HG03432 (cell line): ENCODE measurements around the gene OSBPL10.
"Not testable (repeated sequence)": the region's sequence is repeated elsewhere in the genome, so short reads cannot be mapped to it uniquely, and the experiment has no call there.

ENCODE experiments used
- ATAC-seq: cut with Tn5 transposase; IDR thresholded peaks from one replicate; pipeline ENCODE4 v1.9.1; 2021; ENCODE audit warnings: mild to moderate bottlenecking, moderate library complexity; ENCODE audit not compliant: unreplicated experiment

OSBPL10 gene

DNA sequence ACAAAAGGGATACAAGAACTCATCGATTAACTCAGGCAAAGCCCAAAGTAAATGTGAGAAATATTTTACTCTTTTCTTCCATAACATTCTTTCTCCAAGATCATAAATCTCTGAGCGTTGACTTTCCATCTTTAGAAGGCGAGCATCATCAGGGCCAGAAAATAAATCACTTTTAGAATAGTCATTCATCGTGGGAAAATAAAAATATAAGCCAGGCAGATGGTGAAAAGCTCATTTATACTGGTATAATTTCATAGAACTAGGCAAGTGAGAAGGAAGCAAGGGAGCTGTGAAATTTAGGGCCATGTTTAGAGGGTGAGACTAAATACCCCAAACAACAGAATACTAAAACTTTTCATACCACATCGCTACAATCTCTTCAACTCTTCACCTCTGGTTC, 257.4 kb downstream of the OSBPL10 start:
- no peak for ATAC-seq

DNA sequence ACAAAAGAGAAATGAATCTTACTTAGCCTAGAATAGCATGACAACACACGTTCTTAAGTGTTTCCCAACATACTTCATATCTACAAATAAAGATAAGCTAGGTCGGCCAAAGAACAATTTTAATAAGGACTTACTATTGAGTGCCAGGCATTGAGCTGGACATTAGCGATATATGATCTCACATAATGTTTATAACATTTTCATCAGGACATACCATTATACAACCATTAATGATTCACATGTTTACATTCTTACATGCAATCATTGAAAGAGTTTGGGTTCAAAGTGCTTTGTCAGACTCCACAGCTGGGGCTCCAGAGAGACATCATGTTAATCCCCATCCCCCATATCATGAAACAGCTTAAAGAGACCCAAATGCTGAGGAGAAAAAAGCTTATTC, 259.4 kb downstream of the OSBPL10 start:
- no peak for ATAC-seq

DNA sequence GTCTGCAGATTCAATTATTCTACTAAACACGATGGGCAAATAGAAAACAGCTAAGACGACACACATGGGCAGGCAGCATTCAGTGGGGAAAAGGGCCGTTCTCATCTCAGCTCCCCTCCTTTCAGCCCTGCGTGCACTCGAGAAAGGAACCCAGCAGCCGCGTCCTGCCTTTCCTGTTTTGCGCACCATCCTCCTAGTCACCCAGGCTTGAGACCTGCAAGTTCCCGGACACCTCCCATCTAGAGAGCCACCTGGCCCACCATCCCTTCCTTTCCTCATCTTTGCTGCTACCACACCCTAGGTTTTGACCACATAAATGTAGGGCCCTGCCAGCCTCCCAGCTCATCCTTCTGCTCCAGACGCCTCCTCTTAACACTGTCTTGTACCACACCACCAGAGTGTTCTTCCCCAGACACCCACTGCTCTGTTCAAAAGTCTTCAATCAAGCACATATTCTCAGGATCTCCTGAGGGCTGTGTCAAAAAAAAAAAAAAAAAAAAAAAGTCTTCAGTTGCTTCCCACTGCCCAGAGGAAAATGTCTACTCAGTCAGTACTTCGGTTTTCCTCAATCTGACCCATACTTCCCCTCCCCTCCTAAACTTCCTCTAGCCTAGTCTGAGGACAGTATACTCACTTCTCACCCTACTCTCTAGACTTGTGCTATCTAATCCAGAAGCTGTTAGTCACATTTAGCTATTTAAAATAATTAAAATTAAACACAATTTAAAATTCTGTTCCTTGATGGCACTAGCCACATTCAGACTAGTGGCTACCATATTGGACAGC, 266.4 kb downstream of the OSBPL10 start:
- ATAC-seq = no peak

DNA sequence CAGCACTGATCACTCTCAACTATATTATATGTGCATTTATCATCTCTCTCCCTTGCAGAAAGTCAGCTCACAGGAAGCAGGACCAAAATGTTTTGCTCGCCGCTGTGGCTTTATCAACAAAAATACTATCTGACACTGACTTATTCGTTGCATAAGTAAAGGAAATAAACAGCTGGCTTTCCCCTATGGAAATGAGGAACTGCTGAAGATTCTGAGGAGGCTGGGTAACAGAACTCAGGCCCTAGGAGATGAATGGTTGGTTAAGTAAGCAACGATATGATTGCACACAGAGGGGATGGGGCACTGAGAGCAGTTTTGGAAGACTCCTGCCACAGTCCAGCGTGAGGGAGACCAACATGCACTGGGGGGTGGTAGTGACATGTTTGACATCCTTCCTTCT, 267.2 kb downstream of the OSBPL10 start:
- no peak for ATAC-seq

DNA sequence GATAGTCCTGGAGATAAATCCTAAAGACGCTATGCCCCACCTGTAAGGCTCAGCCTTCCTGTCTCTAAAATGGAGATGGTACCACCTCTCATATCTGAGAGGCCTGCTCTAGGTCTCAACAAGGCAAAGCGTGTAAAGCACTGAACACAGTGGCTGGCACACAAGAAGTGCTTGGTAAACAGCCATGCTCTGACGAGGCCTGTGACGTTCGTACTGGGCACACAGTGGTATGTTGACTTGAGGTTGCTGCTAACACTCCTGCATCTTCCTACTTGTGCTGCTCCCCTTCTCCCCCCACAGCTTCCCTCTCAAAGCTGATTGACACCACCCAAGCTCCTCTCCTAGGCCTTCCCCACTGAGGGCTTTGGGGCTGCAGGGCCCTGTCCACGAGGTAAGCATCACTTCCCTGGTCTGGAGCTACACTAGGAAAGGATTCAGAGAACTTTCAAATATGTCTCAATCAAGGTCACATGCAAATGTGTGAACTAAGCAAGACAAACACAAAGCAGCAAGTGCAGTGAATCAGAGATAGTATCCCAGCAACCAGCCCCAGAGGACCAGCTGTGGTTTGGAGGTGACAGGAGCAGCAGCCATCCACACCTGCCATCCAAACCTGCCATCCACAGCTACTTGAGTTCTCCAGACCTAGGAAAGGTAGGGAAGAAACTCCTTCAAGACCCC, 270.8 kb downstream of the OSBPL10 start:
- no peak for ATAC-seq

DNA sequence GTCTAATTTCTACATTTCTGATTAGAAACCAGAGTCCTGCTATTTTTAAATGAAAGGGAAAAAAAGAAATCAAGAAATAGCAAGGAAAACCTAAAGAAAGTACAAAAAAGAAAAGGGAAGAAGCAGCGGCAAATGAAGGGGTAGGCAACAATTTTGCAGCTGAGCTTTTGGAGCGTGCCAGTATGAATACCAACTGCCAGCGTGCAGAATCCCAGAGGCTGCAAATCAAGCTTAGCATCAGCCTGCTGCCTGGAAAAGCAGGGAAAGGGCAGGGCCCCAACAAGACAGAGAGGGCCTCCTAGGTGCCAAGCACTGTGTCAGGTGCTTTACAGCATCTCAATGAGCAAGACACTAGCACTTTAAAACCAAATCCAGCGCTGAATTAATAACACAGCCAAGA, 271.5 kb downstream of the OSBPL10 start:
- no peak for ATAC-seq

DNA sequence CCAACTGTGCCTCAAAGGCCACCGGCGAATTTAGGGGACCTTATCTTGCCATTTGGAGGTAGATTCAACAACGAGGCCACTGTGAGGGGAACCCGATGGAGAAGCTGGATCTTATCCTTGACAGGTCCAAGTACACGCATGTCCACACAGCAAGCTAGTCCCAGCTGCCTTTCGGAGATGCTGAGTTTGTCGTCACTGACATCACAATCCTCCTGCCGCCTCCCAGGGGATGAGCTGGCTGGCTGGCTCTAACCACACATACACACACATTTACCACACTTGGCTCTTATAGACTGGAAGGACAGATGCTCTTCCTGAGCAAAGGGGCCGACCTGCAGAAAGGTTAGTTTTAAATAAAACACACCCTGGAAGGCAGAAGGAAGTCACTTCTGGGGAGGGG, 272.1 kb downstream of the OSBPL10 start:
- ATAC-seq = no peak

DNA sequence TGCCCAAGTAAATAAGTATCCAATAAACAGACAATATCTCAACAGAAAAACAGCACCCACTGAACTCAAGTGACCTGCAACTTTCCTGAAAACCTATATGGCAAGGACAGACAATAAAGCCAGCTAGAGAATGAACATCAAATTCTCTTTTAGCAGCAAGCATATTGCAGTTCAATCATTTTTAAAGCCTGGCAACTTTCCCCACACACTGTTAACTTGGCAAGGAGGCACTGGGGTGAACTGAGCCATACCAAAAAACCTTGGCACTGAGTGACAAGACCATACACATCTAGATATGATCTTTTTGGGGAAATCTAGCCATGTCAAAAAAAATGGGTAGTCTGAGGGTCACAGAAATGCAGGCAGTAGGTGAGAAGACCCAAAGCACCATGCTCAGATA, 273.8 kb downstream of the OSBPL10 start:
- ATAC-seq = no peak

DNA sequence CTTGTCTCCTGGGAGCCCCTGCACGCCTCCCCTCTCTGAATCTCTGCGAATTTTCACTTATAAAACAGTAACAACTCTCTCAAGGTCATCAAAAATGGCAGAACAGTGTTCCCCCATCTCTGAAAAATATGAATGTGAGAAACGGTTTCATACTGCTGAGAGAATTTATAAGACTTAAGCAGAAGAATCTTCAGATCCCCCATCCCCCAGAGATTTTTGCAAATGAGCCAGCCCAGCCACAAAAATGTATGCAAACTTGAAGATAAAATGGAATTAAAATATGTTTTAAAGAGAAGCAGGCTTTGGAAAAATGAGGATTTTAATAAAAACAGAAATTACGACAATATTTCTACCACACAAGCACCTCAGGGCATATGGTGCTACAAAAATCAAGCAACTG, 275.3 kb downstream of the OSBPL10 start:
- no peak for ATAC-seq

DNA sequence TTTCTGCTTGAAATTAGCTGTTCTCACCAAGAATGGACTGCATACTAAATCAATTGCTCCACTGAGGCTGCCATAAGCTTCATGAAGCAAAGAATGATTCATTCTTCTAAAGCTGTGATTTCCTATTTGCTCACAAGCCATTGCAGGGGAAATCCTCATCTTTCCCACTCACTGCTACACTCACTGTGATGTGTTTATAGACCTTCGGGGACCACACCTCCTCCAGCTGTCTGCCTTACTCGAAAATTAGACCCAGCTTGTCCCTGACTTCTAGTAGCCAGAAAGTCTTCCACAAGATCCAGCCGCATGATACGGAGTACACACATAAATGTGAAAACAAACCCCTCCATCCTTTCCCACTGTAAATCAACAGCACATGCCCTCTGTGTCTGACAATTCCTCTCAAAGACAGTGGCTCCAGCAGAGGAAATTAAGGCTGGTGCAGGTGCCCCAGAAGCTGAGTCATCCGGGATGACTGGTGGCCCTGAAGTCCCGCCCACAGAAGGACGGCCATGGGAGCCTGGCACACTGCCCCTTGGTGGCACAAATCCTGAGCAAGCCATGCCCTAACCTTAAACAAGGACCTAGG, 276.4 kb downstream of the OSBPL10 start:
- ATAC-seq = no peak

DNA sequence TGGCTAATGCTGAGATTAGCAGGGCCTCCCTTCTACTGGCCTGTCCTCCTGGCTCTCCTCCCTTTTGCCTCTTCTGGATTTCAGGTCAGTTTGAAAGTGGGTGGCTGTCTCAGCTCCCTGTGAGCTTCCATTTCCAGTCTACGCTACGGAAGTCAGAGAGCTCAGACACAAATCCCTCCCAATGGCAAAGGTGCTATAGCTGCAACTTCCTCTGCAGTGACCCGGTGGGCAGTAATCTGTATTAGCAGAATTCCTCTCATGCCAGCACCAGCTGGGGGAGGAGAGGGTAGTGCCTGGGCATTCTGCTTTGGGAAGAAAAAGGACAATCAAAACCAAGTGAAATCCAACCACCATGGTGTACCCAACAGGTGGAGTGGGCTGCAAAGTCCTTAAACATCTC, 276.9 kb downstream of the OSBPL10 start:
- no peak for ATAC-seq

DNA sequence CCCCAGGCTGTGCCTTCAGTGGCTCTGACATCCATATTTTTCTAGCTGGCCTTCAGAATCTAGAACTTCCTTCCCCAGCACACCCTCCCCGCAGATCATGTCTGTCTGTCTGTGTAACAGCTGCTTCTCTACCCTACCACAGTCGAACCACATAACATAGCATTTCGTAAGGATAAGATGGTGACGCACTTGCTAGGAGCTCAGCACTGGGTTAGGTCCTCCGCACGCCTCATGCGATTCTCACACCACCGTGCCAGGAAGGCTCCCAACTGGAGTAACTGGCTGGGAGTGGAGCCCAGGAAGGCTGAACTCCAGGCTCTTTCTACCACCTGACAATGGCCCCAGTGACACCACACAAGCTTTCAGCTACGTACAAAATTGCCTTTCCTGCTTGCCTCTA, 279.8 kb downstream of the OSBPL10 start:
- no peak for ATAC-seq

DNA sequence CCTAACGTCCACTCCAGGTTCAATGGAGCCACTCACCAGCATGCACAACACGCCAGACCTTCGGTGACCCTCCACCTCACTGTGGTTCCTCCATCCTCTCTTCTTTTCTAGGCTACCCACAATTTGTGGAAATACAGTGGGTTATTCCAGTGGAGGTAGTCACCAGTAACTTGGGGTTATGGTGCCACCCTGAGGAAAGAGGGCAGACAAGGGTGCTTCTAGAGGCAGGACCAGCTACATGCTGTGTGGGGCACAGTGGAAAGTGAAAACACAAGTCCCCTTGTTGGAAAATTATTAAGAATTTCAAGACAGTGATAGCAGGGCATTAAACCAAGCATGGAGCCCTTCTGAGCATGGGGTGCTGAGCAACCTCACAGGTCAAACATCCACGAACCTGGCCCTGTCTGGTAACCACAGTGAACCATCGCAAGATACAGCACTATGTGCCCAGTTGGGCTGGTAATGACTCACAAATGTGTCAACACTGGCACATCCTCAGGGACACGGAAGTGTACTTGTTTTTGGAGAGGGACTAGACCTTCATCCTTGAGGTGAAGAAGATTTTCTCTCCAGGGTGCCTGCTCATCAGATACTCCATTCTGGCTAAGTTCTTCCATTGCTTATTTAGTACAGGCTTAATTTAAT, 281.6 kb downstream of the OSBPL10 start:
- ATAC-seq = no peak

DNA sequence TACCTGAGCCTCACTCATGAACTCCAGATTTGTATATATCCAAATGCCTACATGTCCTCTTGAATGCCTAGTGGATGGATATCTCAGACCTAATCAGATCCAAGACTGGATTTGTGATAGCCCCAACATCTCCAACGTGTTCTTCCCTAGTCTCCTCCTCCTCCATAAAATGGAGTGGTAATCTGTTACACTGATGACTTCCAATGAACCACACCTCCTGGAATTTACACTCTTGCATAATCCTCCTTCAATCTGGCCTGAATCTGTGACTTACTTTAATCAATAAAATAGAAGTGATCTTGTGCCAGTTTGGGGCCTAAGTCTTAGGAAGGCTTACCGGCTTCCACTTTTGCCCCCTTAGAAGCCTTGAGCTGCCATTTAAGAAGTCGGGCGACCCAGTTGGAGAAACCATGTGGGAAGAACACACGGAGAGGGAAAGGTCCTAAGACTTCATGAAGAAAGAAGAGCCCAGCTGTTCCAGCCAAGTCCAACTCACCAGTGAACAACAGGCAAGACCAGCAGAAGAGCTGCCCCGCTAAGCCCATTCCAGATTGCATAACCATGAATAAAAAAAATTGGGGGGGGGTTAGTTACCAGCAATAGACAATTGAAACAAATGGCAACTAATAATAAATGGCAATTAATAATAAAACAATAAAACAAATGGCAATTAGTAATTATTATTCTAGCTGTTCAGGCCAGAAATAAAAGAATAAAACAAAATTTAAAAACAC, 284.1 kb downstream of the OSBPL10 start:
- no peak for ATAC-seq

DNA sequence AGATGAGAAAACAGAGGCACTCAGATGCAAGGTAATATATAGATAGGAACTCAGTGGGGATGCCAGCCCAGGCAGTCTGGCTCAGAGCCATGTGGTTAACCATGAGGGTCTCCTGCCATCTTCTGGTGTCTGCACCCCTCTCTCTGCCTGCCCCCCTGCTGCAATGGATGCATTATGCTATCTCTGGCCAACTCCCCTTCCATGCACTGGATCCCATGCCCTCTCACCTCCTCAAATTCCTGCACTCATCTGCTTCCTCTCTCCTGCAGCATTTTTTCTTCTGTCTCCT, 285.1 kb downstream of the OSBPL10 start:
- ATAC-seq = no peak

DNA sequence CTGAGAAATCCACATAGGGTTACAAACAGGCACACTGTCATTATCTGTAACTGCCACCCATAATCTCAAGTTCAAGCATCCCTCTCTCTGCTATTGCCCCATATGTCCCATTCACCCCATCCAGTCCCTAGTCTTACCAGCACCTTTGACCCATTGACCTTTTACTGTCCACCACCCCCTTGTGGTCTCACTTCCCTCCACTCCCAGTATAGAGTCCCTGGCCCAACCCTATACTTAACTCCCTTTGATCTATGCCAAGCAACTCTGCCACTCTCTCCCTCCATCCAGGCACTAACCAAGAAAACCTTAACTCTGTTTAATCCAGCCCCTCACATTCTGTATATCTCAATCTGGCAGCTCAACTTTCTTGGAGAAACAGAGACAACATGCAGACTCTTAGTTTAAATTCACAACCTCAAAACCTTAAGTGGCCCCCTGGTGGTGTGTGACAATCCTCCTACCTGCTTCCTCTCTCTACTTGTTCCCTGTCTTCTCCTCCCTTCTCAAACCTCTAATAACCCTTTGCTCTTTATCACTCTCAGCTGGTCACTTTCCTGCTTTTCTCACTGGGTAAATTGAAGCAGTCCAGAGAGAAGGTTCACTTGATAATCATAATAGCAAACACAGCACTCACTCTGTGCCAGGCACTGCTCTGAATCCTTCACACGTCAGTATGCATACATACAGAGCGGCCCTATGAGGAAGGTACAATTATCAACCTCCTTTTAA, 285.6 kb downstream of the OSBPL10 start:
- ATAC-seq = peak; percentile 71

DNA sequence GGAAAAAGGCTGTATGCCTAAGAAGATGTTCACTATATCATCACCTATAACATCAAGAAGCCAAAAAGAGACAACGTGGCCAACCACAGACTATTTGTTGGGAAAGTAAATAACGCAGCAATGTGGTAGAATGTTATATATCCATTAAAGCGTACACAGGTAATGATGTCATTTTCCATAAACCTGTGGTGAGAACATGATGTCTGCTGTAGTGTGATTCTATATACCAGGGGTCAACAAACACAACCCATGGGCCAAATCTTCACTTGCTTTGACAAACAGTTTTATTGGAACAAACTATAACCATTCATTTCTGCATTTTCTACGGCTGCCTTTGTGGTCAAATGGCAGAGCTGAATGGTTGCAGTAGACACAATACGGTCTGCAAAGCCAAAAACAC, 287.7 kb downstream of the OSBPL10 start:
- no peak for ATAC-seq

DNA sequence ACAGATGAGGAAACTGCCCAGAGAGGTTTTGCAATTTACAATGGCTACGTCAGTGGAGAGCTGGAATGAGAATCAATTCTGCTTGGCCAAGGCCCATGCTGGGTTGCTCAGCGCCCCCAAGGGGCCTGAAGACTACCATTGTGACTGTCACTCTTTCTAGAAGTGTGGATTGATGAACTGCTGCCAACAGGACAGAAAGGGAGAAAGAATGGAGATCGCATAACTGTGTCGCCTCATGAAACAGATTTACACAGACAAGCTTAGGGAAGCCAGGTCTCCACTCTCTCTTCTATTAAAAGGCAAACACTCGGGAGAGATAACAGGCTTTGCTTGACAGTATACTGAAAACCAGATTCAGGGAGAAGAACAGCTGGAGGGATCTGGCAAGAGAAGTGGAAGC, 288.3 kb downstream of the OSBPL10 start:
- no peak for ATAC-seq

DNA sequence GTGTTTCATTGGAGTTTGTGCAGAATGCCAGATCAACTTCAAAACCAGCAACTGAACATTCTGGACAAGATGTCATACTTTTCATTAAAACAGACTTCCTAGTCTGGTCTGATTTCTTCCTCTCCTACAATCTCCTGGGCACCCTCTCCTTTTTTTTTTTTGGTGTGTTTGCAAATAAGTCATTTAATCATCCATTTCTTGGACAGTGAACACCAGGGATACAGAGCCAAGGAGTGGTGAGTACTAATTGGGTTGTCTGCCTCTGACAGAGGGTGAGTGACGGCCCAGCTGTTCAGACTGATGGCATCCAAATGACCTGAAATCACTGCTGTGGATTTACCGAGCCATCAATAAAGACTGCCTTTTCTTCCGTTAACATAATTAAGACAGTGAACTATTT, 290.3 kb downstream of the OSBPL10 start:
- ATAC-seq = no peak

DNA sequence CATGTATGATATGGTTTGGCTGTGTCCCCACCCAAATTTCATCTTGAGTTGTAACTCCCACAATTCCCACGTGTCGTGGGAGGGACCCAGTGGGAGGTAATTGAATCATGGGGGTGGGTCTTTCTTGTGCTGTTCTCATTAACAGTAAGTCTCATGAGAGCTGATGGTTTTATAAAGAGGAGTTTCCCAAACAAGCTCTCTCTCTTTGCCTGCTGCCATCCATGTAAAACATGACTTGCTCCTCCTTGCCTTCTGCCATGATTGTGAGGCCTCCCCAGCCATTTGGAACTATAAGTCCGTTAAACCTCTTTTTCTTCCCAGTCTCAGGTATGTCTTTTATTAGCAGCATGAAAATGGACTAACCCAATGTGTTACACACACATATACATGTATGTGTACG, 291.5 kb downstream of the OSBPL10 start:
- ATAC-seq = not testable (repeated sequence)

DNA sequence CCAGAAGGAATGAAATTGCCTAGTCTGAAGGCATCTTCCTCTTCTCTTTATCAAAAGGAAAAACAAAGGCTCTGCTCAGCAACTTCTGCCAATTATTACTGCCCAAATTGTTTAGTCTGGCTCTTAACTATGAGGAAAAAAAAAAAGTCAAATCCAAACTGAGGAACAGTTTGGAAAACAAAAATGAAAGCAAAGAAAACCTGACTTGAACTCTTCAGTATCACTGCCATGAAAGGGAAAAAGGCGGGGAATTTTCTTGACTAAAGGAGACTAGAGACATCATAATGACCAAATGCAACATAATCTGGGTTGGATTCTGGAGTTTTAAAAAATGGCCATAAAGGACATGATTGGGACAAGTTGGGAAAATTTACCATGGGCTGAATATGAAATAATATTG, 292.1 kb downstream of the OSBPL10 start:
- ATAC-seq = no peak
